ENCODE data around the gene ERV3-1. TPM values are rescaled to one million over a fixed set of nuclear protein-coding genes. Genes with fewer than 3 reads are reported as not detected.
"Not testable (repeated sequence)": the region's sequence is repeated elsewhere in the genome, so short reads cannot be mapped to it uniquely, and the experiment has no call there.

The ERV3-1 gene
- total RNA-seq, 1 experiment from 2014 or later: 4.0 TPM

DNA sequence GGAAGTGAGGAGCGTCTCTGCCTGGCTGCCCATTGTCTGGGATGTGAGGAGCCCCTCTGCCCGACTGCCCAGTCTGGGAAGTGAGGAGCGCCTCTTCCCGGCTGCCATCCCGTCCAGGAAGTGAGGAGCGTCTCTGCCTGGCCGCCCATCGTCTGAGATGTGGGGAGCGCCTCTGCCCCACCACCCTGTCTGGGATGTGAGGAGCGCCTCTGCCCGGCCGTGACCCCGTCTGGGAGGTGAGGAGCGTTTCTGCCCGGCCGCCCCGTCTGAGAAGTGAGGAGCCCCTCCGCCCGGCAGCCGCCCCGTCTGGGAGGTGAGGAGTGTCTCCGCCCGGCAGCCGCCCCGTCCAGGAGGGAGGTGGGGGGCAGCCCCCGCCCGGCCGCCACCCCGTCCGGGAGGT lies 26.9 kb upstream of the ERV3-1 start:
- not testable (repeated sequence) for H3K27me3 ChIP-seq (replicated peaks); H3K36me3 ChIP-seq; H3K4me1 ChIP-seq (replicated peaks); H3K4me3 ChIP-seq; DNase-seq (ENCODE audit: low read depth in 1 of 2, low spot score in 2 of 2); H3K9me3 ChIP-seq (replicated peaks); H3K27ac ChIP-seq

DNA sequence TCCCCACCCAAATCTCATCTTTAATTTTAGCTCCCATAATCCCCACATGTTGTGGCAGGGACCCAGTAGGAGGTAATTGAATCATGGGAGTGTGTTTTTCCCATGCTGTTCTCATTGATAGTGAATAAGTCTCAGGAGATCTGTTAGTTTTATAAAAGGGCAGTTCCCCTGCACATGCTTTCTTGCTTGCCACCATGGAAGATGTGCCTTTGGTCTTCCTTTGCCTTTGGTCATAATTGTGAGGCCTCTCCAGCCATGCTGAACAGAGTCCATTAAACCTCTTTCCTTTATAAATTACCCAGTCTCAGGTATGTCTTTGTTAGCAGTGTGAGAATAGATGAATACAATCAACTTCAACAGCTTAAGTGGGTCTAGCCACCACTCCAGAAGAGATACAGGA lies 18.5 kb upstream of the ERV3-1 start:
- H3K27ac ChIP-seq; H3K4me3 ChIP-seq; DNase-seq (ENCODE audit: low read depth in 1 of 2, low spot score in 2 of 2); H3K27me3 ChIP-seq (replicated peaks); H3K4me1 ChIP-seq (replicated peaks); H3K36me3 ChIP-seq; H3K9me3 ChIP-seq (replicated peaks): not testable (repeated sequence)

DNA sequence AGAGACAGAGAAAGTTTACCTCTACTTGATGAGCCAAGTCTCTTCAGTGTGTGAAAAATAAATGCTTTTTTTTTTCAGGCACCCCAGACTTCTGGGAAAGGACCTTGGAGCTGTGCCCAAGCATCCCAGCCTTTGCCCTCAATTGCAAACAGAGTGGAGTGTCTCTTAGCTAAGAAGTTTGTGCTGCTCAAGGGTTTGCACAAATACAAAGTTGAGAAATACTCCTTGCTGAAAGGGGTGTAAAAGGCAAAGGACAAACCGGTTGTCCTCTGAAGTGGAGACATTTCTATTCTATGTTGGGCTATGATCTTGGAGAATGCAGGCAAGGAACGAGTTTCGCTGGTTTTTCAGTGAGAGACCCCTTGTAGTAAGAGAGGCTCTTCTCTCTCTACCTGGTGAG lies 14.5 kb upstream of the ERV3-1 start:
- not testable (repeated sequence) for DNase-seq (ENCODE audit: low read depth in 1 of 2, low spot score in 2 of 2); H3K36me3 ChIP-seq; H3K27ac ChIP-seq; H3K4me1 ChIP-seq (replicated peaks); H3K27me3 ChIP-seq (replicated peaks); H3K4me3 ChIP-seq; H3K9me3 ChIP-seq (replicated peaks)

DNA sequence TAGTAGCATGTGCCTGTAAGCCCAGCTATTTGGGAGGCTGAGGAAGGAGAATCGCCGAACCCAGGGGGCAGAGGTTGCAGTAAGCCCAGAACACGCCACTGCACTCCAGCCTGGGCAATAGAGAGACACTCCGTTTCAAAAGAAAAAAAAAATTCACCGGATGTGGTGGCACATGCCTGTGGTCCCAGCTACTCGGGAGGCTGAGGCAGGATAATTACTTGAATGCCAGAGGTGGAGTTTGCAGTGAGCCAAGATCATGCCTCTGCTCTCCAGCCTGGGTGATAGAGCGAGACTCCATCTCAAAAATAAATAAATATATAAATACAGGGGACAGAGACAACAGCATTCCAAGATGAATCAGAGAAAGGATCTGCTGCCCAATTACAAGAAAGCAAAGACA lies 3.4 kb upstream of the ERV3-1 start:
- H3K4me1 ChIP-seq (replicated peaks); H3K9me3 ChIP-seq (replicated peaks); H3K27ac ChIP-seq; H3K4me3 ChIP-seq; H3K36me3 ChIP-seq; H3K27me3 ChIP-seq (replicated peaks): not testable (repeated sequence)
- peak in 1 of 2 experiments; percentile 11 for DNase-seq (ENCODE audit: low read depth in 1 of 2, low spot score in 2 of 2)

DNA sequence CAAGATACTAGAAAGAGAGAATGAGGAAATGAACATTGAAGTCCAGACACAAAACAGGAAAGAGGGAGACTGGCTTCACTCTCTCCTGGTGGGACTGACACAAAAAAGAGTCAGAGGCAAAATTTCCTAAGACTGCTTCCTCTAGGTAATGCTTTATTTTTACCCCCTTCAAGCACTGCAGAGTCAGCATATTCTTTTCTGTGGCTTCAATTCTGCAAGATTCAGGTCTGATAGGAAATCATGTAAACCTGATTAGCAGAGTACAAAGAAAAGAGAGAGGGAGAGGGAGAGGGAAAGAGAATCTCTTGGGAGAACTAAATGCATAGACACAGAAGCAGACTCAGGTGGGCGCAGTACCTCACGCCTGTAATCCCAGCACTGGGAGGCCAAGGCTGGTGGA lies 2.9 kb upstream of the ERV3-1 start:
- H3K9me3 ChIP-seq (replicated peaks); H3K27ac ChIP-seq; H3K4me1 ChIP-seq (replicated peaks); DNase-seq (ENCODE audit: low read depth in 1 of 2, low spot score in 2 of 2); H3K4me3 ChIP-seq; H3K36me3 ChIP-seq; H3K27me3 ChIP-seq (replicated peaks): not testable (repeated sequence)

DNA sequence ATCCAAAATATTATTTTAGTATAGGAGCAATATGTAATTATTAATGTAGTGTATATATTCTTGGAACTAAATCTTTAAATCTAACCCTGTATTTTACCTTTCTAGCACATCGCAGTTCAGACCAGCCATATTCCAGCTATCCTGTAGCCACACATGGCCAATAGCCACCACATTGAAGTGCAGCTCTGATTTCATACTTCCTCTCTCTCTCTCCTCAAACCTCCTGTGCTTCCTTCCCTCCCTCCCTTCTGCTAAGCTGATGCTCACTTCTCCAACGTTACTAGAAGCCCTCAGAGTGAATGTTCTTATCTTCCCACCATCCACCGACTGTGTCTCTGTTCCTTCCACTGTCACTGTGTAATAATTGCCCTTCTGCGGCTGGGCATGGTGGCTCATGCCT lies 549 bp upstream of the ERV3-1 start:
- H3K27ac ChIP-seq; H3K27me3 ChIP-seq (replicated peaks); H3K4me3 ChIP-seq; H3K4me1 ChIP-seq (replicated peaks); H3K9me3 ChIP-seq (replicated peaks); DNase-seq (ENCODE audit: low read depth in 1 of 2, low spot score in 2 of 2): not testable (repeated sequence)
- H3K36me3 ChIP-seq: peaks cover 19% of the 10 kb centered on the region

DNA sequence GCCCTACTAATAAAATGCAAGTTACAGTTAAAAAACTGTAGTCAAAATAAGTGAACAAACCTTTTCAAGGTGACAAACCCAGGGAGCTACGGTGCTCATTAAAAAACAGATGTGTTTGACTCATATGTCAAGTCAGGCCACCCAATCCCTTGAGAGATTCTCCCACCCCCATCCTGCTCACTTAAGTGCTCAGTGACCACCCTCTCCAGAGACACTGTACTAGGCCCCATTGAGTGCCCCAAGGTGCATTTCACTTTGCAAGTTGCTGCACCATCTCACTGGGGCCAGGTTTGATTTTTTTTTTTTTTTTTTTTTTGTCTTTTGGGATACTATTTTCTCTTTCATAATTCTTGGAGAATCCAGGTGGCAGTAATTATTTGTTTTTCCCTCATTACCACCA lies 1.9 kb downstream of the ERV3-1 start:
- peaks cover 29% of the 10 kb centered on the region for H3K36me3 ChIP-seq
- DNase-seq (ENCODE audit: low read depth in 1 of 2, low spot score in 2 of 2): no peak
- peaks cover 3% of the 10 kb centered on the region; the same call in 1 of the 2 replicates for H3K4me1 ChIP-seq (replicated peaks)
- no peak overlapping the region for H3K4me3 ChIP-seq
- H3K9me3 ChIP-seq (replicated peaks): peaks cover 5% of the 10 kb centered on the region; the same call in 1 of the 2 replicates
- no peaks in the 10 kb centered on the region for H3K27me3 ChIP-seq (replicated peaks)
- H3K27ac ChIP-seq: no peak overlapping the region

DNA sequence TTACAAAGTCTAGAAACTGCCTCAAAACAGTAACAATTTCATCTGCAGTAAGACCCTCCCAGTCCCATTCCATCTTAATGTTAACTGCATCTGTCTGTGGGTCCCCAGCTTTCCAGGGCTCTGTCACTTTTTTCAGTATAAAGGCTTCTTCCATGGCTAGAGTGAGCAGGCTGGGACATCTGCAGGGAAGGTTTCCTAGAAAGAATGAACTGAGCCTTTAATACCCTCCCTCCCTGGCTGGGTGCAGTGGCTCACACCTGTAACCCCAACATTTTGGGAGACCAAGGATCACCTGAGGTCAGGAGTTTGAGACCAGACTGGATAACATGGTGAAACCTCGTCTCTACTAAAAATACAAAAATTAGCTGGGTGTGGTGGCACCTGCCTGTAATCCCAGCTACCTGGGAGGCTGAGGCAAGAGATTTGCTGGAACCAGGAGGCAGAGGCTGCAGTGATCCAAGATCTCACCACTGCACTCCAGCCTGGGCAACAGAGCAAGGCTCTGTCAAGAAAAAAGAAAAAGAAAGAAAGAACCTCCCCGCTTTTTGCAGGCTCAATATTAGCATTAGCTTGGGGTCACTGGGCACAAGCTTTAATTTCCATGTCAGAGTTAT lies 3.4 kb downstream of the ERV3-1 start:
- no peak for DNase-seq (ENCODE audit: low read depth in 1 of 2, low spot score in 2 of 2)
- no peaks in the 10 kb centered on the region for H3K27me3 ChIP-seq (replicated peaks)
- peaks cover 3% of the 10 kb centered on the region; the same call in 1 of the 2 replicates for H3K4me1 ChIP-seq (replicated peaks)
- H3K9me3 ChIP-seq (replicated peaks): peaks cover 8% of the 10 kb centered on the region
- no peak overlapping the region for H3K4me3 ChIP-seq
- H3K27ac ChIP-seq: no peak overlapping the region
- H3K36me3 ChIP-seq: peaks cover 41% of the 10 kb centered on the region

DNA sequence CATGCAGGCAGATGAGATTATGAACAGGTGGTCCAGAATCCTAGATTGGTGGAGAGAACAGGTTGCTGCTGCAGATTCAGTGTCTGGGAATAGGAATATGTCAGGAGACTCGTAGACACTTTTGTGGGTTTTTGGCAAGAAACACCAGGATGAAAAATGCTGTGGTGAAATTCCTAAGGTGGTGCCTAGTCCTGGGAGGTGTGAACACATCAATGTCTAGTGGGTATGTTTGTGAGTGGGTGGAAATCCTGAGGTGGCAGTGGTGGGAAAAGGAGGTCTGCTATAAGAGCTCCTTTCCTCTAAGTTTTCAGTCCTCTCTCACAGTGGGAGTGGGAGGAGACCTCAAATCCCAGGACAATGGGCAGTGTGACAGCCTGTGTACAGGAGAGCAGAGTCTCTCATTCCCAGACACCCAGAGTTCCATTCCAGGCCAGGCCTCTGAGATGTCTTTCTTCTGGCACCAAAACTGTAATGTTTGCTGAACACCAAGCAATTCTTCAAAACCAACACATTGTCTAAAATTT lies 5.1 kb downstream of the ERV3-1 start:
- no peak overlapping the region for H3K4me3 ChIP-seq
- peaks cover 8% of the 10 kb centered on the region for H3K9me3 ChIP-seq (replicated peaks)
- no peak for DNase-seq (ENCODE audit: low read depth in 1 of 2, low spot score in 2 of 2)
- peaks cover 44% of the 10 kb centered on the region for H3K36me3 ChIP-seq
- no peaks in the 10 kb centered on the region for H3K27me3 ChIP-seq (replicated peaks)
- H3K4me1 ChIP-seq (replicated peaks): peaks cover 3% of the 10 kb centered on the region; the same call in 1 of the 2 replicates
- no peak overlapping the region for H3K27ac ChIP-seq

DNA sequence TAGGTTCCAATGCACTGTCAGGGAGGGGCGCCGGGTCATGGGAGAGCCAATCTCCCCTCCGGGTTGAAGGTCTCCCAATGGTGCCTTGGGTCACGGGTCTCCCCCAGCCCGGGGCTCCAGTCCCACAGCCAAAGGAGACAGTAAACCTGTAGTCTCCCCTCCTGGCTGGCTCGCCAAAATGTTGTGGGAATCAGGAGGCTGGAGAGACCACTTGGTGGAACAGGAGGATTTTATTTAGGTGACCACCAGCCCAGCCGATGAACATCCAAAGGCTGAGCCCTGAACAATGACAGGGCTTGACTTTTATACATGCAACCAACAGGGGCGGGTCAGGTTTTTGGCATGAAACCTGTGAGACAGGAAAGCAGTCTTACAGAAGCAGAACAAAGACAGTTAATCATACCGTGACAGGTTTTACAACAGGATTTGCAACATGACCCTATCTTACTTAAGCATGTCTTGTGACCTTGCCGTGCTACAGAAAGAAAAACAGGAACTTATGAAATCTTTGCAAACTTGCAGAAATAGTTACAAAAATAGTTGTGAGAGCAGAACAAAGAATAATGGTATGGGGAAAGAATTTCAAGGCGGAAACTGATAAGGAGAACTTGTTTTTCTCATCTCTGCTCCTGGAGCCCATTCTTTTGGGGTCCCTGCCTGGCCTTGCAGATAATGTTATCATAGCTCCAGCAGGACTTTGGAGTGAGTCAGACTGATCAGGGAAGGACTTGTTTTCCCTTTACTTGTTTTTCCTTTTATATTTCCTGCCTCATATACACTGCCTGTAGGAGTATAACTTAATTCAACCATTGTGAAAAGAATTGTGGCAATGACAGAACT lies 7.1 kb downstream of the ERV3-1 start:
- DNase-seq (ENCODE audit: low read depth in 1 of 2, low spot score in 2 of 2): no peak
- no peak overlapping the region for H3K27ac ChIP-seq
- no peak overlapping the region for H3K4me3 ChIP-seq
- peaks cover 16% of the 10 kb centered on the region for H3K9me3 ChIP-seq (replicated peaks)
- no peaks in the 10 kb centered on the region for H3K4me1 ChIP-seq (replicated peaks)
- peaks cover 39% of the 10 kb centered on the region for H3K36me3 ChIP-seq
- no peaks in the 10 kb centered on the region for H3K27me3 ChIP-seq (replicated peaks)

DNA sequence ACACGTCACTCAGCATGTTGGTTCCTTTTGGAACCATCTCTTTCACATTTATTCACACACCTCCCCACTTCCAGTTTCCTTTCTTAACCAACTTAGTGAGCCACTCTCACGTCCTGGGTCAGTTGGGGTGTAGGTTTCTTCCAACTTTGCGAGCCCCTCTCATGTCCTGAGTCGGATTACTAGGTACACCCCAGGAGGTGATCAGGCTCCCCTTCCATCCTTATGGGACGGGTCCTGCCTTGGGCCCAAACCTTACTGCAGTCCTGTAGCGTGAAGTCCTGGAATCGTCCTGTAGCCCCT lies 7.7 kb downstream of the ERV3-1 start:
- no peak for DNase-seq (ENCODE audit: low read depth in 1 of 2, low spot score in 2 of 2)
- no peaks in the 10 kb centered on the region for H3K4me1 ChIP-seq (replicated peaks)
- H3K36me3 ChIP-seq: peaks cover 33% of the 10 kb centered on the region
- peaks cover 16% of the 10 kb centered on the region for H3K9me3 ChIP-seq (replicated peaks)
- no peaks in the 10 kb centered on the region for H3K27me3 ChIP-seq (replicated peaks)
- no peak overlapping the region for H3K4me3 ChIP-seq
- H3K27ac ChIP-seq: no peak overlapping the region

DNA sequence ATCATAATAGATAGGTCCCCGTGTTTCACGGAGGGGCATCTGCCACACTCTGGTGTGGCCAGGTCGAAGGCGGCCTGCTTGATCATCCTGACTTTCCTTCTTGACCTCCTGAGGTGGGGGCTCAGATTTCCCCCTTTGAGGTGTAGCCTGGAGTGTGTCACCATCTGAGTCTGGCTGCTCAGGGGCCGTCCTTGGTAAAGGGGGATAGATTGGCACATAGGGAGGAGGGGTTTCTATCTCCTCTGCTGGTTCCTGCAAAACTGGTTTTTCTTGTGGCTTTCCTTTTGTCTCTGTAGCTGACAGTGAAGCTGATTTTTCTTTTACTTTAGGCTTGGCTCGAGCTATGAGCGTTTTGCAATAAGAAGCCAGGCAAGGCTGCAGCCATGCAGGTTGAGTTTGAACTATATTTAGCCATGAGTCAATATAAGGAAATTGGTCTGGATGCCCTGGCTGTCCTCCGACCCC lies 8.5 kb downstream of the ERV3-1 start:
- Histone ChIP-seq H3K4me1 (replicated peaks) (no peaks in the 10 kb centered on the region), H3K9me3 (replicated peaks) (peaks cover 16% of the 10 kb centered on the region), H3K27me3 (replicated peaks) (no peaks in the 10 kb centered on the region), H3K27ac (no peak overlapping the region), H3K36me3 (peaks cover 26% of the 10 kb centered on the region), H3K4me3 (no peak overlapping the region)
- no peak for DNase-seq (ENCODE audit: low read depth in 1 of 2, low spot score in 2 of 2)

DNA sequence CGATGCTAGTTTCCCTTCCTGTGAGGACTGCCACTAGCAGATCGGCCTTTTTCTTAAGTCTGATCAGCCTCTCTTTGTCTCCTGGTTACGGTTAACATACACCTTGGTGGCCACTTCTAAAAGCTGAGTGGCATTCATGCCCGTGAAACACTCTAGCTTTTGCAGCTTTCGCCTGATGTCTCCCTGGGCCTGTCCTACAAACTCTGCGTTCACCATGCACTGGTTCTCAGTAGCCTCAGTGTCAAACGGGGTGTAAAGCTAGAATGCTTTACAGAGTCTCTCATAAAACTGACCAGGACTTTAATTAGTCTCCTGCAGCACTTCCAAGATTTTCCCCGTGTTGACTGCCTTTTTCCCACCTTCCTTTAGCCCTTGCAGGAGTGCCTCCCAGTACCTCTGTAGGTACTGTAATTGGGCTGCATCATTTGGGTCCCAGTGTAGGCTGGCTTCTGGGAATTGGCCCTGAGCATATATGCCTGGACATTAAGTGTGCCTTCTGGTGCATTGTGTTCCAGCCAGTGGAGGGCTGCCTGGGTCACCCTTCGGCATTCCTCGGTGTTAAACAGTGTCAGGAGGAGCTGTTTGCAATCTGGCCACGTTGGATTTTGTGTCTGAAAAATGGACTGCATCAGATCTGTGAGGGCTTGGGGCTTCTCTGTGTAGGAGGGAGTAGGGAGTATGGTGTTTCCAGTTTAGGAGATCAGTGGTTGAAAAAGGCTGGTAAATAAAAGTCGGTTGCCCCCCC lies 9.2 kb downstream of the ERV3-1 start:
- Histone ChIP-seq H3K27me3 (replicated peaks) (no peaks in the 10 kb centered on the region), H3K4me1 (replicated peaks) (no peaks in the 10 kb centered on the region), H3K4me3 (no peak overlapping the region), H3K27ac (no peak overlapping the region), H3K36me3 (peaks cover 28% of the 10 kb centered on the region), H3K9me3 (replicated peaks) (peaks cover 16% of the 10 kb centered on the region)
- DNase-seq (ENCODE audit: low read depth in 1 of 2, low spot score in 2 of 2): no peak

DNA sequence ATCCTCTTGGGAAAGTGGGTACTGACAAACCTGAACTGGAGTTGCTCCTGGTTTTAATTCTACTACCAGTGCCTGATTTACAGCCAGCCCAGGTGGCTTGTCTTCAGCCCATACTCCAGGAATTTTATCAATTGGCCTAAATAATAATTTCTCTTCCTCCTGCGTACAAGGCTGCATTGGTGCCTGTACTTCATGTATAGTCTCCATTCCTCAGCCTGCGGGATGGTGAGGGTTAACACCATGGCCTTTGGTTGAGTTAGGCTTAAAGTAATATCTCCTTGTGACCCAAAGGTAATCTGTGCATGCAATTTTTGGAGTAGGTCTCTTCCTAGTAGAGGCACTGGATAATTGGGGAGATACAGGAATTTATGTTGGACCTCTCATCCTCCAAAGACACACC lies 10.2 kb downstream of the ERV3-1 start:
- no peak overlapping the region for H3K27ac ChIP-seq
- H3K27me3 ChIP-seq (replicated peaks): no peaks in the 10 kb centered on the region
- no peak overlapping the region for H3K4me3 ChIP-seq
- peaks cover 16% of the 10 kb centered on the region for H3K9me3 ChIP-seq (replicated peaks)
- peaks cover 24% of the 10 kb centered on the region for H3K36me3 ChIP-seq
- no peaks in the 10 kb centered on the region for H3K4me1 ChIP-seq (replicated peaks)
- no peak for DNase-seq (ENCODE audit: low read depth in 1 of 2, low spot score in 2 of 2)

All from SJSA1 (cell line).